HG03175 (cell line): ENCODE measurements around the gene CERT1.
A peak's percentile ranks its signal among the peaks of the same experiment; 100 is the strongest.

Experiments
- ATAC-seq: cut with Tn5 transposase; IDR thresholded peaks from one replicate; pipeline ENCODE4 v1.9.1; 2021; ENCODE audit warnings: mild to moderate bottlenecking, moderate library complexity; ENCODE audit not compliant: unreplicated experiment

Gene CERT1

GRCh38 chr5:75414241-75414640 is 97.2 kb downstream of the CERT1 start:
- ATAC-seq, result no peak

DNA sequence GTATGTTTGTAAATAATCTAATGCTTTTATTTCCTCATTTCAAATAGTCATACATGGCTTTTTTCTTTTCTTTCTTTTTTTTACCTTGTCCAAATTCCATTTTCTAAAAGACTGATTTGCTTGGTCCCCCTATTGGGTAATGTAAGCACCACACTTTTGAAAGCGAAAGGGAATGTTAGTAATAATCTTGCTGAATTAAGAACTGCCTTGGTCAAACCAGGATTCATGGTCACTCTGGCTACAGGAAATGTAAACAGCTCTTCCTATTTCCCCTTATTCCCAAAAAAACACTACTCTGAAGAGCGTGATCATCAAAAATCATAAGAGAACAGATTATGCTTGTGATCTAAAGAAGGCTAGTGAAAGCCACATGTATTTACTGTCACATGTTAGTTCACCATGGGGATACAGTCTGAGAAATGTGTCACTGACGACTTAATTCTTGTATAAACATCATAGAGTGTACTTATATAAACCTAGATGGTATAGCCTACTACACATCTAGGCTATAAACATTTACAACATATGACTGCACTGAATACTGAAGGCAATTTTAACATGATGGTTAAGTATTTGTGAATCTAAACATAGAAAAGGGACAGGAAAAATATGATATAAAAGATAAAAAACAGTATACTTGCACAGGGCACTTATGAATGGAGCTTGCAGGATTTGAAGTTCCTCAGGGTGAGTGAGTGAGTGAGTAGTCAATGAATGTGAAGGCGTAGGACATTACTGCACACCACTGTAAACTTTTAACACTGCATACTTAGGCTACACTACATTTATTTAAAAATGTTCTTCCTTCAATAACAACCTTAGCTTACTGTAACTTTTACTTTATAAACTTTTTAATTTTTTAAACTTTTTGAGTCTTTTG is 99.1 kb downstream of the CERT1 start:
- no peak for ATAC-seq

DNA sequence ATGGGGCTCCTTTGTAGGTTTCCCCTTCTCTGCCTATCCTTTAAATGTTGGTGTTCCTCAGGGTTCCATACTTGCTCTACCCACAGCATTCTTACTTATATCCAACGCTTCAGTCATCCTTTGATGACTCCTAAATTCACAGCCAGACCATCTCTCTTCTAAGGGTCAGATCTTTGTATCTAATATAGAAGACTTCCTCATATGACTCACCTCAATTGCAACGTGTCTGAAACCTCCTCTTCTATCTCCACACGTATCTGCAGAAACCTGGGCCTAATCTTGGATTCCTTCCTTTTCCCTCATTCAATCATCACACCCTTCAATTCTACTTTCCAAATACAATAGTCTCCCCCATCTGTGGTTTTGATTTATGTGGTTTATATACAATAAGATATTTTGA is 106.1 kb downstream of the CERT1 start:
- ATAC-seq, result no peak

- ATAC-seq, result no peak
Observed at GRCh38 chr5:75395277-75395676, 116.2 kb downstream of the CERT1 start.

DNA sequence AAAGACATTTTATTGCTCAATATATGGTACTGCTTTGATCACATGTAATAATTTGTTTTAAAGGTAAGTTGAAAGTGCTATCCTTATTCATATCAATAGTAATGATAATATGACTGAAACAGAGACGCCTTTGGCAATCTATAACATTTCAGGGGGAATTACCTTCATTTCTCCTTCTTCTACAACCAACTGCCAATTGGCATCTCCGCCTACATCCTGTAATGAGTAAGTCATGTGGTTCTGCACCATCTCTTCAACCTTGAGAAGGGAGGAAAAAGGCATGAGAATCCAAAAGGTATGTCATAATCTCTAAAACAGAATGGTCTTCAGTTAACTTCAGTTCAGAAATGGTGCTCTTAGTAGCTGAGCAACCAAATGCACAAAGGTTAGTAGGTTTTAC is 122.0 kb downstream of the CERT1 start:
- no peak for ATAC-seq

GRCh38 chr5:75387806-75388205 is 123.6 kb downstream of the CERT1 start:
- ATAC-seq, result no peak

DNA sequence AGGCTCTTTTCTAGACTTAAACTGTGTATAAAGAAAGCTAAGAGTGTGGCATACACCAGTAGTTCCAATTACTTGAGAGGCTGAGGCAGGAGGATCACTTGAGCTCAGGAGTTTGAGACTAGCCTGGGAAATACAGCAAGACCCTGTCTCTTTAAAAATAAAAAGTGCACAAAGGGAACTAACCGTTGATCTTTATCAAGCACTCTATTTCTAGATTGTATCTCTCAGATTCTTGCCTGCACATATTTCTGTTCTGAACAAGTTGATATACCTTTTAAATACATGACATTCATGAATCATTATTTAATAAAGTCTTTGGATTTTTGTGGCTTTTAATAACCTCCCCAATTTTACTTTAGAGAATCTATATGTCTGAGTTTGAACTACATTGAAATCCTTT is 127.2 kb downstream of the CERT1 start:
- no peak for ATAC-seq

- no peak for ATAC-seq
Observed at GRCh38 chr5:75381456-75381855, 130.0 kb downstream of the CERT1 start.

GRCh38 chr5:75380099-75380498 is 131.3 kb downstream of the CERT1 start:
- no peak for ATAC-seq

GRCh38 chr5:75375414-75375813 is 136.0 kb downstream of the CERT1 start:
- no peak for ATAC-seq

- ATAC-seq, result no peak
Observed at GRCh38 chr5:75374394-75374814, 137.0 kb downstream of the CERT1 start.

- no peak for ATAC-seq
Observed at GRCh38 chr5:75373862-75374261, 137.6 kb downstream of the CERT1 start.

DNA sequence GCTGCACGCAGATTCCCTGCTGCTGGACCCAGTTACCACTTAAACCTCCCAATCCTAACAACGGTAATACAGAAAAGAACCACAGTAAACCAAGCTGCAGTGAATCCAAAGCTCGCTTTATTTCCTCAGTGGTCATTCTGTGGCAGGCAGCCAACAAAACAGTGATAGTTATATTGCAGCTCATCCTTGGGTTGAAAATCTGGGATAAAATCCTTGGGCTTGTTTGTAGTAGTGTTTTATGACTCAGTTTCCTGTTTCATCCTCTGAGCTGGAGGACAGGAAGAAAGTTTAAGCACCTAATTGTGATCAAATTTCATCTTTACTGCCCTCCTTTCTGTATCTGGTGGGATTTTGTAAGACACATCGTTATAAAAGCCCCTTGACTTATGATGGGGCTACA is 143.0 kb downstream of the CERT1 start:
- ATAC-seq, result no peak

GRCh38 chr5:75367401-75367800 is 144.0 kb downstream of the CERT1 start:
- no peak for ATAC-seq

DNA sequence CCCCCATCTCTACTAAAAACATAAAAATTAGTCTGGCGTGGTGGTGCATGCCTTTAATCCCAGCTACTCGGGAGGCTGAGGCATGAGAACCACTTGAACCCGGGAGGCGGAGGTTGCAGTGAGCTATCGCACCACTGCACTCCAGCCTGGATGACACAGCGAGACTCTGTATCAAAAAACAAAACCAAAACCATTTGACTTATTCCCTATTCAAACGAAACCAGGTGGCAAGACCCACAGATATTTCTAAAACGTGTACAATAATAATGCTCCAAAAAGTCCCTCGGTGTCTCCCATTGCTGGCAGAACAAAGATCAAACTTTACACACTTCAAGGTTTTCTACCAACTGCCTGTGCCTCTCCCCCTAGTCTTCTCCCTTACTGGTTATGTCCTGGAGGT is 144.6 kb downstream of the CERT1 start:
- ATAC-seq, result peak; percentile 72

DNA sequence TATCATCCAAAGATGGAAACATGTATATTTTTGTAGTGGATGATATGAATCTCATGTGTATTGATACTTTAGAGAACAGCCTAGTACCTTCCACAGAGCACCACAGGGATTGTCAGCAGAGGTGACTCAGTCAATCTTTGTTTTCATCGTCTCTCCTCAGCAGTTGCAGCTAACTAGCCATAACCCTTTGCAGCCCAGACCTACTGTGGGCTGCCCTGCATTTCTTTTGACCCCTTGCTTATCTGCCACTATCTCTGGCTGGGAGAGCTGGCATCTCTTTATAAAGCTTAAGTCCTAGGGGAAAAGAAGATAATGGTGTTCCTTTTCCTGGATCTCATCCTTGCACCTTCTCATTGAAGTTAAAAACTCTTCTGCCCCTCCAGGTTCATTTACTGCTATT is 145.7 kb downstream of the CERT1 start:
- ATAC-seq, result no peak

- no peak for ATAC-seq
Observed at GRCh38 chr5:75364571-75365280, 146.7 kb downstream of the CERT1 start.

GRCh38 chr5:75363726-75364495 is 147.5 kb downstream of the CERT1 start:
- ATAC-seq, result no peak

DNA sequence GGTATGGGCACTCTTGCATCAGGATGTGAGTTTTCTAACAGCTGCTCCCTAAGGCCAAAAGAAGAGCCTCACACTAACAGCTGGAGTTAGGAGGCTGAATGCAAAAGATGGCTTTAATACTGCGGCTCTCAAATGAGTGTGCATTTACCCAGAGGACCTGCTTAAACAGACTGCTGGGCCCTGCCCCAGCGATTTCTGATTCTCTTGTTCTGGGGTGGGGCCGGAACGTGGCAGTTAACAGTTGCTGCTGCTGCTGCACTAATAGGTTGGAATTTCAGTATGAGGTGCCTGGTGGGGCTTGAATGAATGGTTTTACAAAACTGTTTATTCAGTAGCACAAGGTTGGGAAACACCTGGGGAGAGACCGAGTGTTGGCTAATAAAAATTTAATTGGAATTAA is 148.3 kb downstream of the CERT1 start:
- no peak for ATAC-seq

GRCh38 chr5:75362474-75362975 is 148.9 kb downstream of the CERT1 start:
- no peak for ATAC-seq

GRCh38 chr5:75361310-75361709 is 150.1 kb downstream of the CERT1 start:
- no peak for ATAC-seq
